GM04504 (cell line): ENCODE results near the gene DMAC2.
"Not testable (repeated sequence)": the region's sequence is repeated elsewhere in the genome, so short reads cannot be mapped to it uniquely, and the experiment has no call there.

Experiments
- DNase-seq: peaks from one replicate; pipeline ENCODE4 v3.0.0-alpha.2; 2012; ENCODE audit warnings: low read depth

Gene DMAC2

GRCh38 chr19:41398598-41398997 is 41.1 kb downstream of the DMAC2 start:
- no peak for DNase-seq

DNA sequence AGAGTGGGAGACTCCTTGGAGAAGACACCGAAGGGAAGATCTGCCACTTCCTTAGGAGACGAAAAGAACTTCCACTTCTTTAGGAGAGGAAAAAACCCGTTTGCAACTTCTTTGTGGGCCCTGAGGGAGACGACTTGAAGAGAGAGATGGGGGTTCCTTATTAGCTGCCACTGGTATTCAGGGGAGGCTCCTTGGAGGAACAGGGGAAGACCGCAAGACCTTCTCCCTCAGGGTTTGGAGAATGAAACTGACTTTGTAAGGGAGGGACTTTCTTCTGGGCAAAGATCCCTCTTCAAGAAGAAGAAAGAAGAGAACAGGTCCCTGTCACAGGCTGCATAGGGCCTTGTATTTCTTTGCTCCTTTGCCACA is 41.7 kb downstream of the DMAC2 start:
- DNase-seq = no peak

DNA sequence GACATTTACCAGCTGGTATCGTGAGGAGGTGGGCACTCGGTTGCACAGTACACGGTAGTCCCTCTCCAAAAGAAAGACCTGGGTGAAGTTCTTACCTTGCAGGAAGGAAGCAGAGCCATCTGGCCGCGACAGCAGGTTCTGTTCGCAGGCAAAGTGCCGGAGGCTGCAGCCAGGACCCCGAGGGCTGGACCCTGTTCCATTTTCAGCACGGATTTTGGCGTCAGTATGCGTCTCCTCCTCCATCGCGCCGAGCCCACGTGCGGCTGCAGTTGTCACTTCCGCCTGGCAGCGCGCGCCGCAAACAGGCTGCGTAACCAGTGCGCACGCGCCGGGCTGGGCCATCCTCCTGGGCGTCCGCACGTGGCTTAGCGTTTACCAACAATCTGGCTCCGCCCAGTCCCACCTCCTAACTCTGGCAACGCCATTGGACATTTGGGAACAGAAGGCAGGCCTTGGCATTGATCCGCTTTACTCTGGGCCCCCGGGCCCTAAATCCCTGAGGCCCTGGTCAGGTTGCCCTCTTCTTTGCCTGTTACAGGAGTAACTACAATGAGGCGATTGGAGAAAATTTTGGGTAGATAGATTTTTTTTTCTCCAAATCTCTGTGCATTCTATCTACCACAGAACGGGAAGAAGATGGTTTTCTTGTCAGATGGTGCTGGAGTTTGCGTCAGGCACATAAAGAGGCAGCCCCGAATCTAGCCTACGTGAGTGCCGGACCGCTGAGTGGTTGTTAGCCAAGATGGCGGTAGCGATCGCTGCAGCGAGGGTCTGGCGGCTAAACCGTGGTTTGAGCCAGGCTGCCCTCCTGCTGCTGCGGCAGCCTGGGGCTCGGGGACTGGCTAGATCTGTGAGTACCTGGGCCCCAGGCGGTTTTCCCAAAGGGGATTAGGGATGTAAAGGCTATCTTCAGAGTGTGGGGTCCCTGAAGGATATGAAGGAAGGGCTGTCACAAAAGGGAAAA is 42.3 kb downstream of the DMAC2 start, which contains the start of the genes BCKDHA and EXOSC5:
Gene BCKDHA, plus strand, starts transcription at position 733 of the 964 bp plus-strand sequence. Its CDS starts 10 bp downstream, at position 743.
Gene EXOSC5, minus strand, starts transcription at position 274 of the 964 bp plus-strand sequence. Its CDS starts 31 bp downstream, at position 243.
- peak; percentile 100 for DNase-seq

GRCh38 chr19:41395355-41395754 is 44.4 kb downstream of the DMAC2 start:
- DNase-seq = no peak

DNA sequence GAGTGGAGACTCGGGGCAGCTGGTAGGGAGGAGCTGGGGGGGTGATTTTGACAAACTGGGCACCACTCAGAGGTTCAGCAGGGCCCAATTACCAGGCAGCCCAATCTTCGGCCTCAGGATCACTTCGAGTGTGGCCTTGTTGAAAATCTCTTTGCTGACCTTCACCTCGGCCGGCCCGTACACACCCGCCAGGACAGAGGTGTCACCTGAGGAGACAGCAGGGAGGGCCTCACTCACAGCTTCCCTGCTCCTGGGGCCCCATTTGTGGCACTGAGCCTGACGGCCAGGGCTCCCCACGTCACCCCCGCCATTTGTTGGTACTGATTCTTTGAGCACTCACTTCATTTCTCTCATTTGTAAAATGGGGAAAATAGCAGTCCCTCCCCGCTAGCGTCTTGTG is 46.9 kb downstream of the DMAC2 start:
- DNase-seq = no peak

- DNase-seq = no peak
Observed at GRCh38 chr19:41391618-41392017, 48.1 kb downstream of the DMAC2 start.

DNA sequence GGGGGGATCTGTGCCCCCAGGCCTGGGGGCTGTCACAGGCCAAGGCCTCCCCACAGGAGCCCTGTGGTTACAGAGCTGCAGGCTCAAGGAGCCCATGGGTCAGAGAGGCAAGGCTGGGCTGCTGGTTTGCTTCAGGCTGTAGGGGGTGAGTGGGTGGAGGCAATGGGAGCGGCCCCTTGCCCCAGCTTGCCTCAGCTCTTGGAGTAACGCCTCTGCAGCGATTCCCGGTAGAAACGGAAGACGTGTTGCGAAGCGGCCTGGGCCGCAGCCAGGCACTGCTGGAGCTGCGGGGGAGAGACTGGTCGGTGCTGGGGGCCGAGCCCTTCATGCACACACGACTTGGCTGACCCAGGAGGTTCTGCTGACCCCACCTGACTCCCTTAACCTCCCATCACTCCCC is 53.3 kb downstream of the DMAC2 start:
- DNase-seq = no peak

GRCh38 chr19:41384351-41384750 is 55.4 kb downstream of the DMAC2 start:
- no peak for DNase-seq

DNA sequence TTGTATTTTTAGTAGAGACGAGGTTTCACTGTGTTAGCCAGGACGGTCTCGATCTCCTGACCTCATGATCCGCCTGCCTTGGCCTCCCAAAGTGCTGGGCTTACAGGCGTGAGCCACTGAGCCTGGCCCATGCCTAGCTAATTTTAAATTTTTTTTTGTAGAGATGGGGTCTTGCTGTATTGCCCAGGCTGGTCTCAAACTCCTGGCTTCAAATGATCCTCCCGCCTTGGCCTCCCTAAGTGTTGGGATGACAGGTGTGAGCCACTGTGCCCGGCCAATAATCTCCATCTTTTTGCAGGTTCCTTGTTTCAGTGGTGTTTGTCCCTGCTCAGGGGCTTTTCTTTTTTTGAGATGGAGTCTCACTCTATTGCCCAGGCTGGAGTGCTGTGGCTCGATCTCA is 58.2 kb downstream of the DMAC2 start:
- DNase-seq = not testable (repeated sequence)
